ENCODE data around the gene KRT72. TPM values are rescaled to one million over a fixed set of nuclear protein-coding genes. Genes with fewer than 3 reads are reported as not detected.

The KRT72 gene
- total RNA-seq, 2 experiments from 2014 or later = 82.2 to 83.4 TPM

DNA sequence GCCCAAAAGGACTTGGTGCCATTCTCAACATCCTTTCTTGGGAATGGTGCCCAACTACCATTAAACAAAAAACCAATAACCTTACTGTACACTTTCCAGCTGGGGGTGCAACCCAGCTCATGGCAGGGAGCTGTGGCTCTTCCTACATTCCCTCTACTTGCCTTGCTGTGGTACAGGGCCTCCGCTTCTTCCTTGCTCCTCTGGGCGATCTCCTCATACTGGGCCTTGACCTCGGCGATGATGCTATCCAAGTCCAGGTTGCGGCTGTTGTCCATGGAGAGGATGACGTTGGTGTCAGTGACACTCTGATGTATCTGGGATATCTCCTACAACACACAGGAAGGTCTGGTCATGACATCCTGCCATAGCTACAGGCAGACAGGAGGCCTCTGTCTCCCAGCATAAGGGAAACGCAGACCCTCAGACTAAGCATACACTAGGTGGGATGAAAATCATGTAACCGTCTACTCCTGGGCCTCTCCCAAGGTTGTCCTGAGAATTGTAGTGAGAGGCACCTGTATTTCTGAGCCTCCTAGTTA lies 46.8 kb upstream of the KRT72 start:
- Mint-ChIP-seq H3K36me3 (ENCODE audit: low read depth) (peaks cover 5% of the 10 kb centered on the region), H3K4me1 (ENCODE audit: low read depth) (peaks cover 77% of the 10 kb centered on the region), H3K9me3 (peaks cover 2% of the 10 kb centered on the region), H3K27me3 (no peaks in the 10 kb centered on the region), H3K27ac (peak overlapping the region; percentile 99), H3K4me3 (peak overlapping the region; percentile 20)
- no peak for DNase-seq
- intact Hi-C loops (cut with DNase I, micrococcal nuclease) = no loop called here
- H3K9me3 ChIP-seq (ENCODE audit: control insufficient read depth in 1 of 2, insufficient read depth in 1 of 2, low read length in 2 of 2) = peaks cover 0 to 16% of the 10 kb centered on the region in 2 experiments
- TF ChIP-seq, protein P1, sequence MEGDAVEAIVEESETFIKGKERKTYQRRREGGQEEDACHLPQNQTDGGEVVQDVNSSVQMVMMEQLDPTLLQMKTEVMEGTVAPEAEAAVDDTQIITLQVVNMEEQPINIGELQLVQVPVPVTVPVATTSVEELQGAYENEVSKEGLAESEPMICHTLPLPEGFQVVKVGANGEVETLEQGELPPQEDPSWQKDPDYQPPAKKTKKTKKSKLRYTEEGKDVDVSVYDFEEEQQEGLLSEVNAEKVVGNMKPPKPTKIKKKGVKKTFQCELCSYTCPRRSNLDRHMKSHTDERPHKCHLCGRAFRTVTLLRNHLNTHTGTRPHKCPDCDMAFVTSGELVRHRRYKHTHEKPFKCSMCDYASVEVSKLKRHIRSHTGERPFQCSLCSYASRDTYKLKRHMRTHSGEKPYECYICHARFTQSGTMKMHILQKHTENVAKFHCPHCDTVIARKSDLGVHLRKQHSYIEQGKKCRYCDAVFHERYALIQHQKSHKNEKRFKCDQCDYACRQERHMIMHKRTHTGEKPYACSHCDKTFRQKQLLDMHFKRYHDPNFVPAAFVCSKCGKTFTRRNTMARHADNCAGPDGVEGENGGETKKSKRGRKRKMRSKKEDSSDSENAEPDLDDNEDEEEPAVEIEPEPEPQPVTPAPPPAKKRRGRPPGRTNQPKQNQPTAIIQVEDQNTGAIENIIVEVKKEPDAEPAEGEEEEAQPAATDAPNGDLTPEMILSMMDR (IDR thresholded peaks at IDR 0.05) = no peak
- ATAC-seq (ENCODE audit: poor library complexity) = no peak
- H3K4me3 ChIP-seq (ENCODE audit: low read length) = no peak overlapping the region
- H3K4me1 ChIP-seq (ENCODE audit: insufficient read depth, low read length) = peaks cover 67% of the 10 kb centered on the region
- H3K27ac ChIP-seq (ENCODE audit: low read depth in 1 of 2, low read length in 2 of 2) = no peak overlapping the region
- no peaks in the 10 kb centered on the region for H3K27me3 ChIP-seq (ENCODE audit: control insufficient read depth in 1 of 2, insufficient read depth in 2 of 2, low read length in 2 of 2)
- POLR2A ChIA-PET = interaction anchor here (0.8 to 2.1 kb wide), 7 partner anchors 10 to 62 kb away, joined by 3 to 6 read pairs (median 4); no protein-coding TSS in a partner anchor
- CTCF ChIA-PET = interaction anchor here (1.1 to 1.3 kb wide), 2 partner anchors 62 to 222 kb away, joined by 3 read pairs; no protein-coding TSS in a partner anchor
- H3K36me3 ChIP-seq (ENCODE audit: insufficient read depth, low read length) = no peaks in the 10 kb centered on the region

DNA sequence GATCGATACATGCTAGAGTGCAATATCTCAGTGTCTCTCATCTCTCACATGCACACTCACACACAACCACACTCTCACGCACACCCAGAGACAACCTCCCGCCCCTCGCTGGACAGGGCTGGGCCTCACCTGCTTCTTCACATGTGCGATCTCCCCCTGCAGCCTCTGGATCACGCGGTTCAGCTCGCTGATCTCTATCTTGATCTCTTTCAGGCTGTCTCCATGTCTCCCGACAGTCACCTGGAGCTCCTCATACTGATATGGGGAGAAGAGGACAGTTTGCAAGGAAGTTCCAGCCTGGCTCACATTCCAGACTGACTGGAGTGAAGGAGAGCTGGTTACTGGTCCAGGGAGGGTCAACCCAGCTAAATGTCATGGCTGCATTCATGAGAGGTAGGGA lies 46.3 kb upstream of the KRT72 start:
- H3K27me3 ChIP-seq (ENCODE audit: control insufficient read depth in 1 of 2, insufficient read depth in 2 of 2, low read length in 2 of 2) = no peaks in the 10 kb centered on the region
- no peak overlapping the region for H3K27ac ChIP-seq (ENCODE audit: low read depth in 1 of 2, low read length in 2 of 2)
- ChIA-PET CTCF (interaction anchor here (1.1 to 1.3 kb wide), 2 partner anchors 62 to 223 kb away, joined by 3 read pairs; no protein-coding TSS in a partner anchor), POLR2A (interaction anchor here (1.2 to 2.1 kb wide), 6 partner anchors 19 to 62 kb away, joined by 3 to 6 read pairs (median 4); no protein-coding TSS in a partner anchor)
- H3K36me3 ChIP-seq (ENCODE audit: insufficient read depth, low read length) = no peaks in the 10 kb centered on the region
- H3K4me1 ChIP-seq (ENCODE audit: insufficient read depth, low read length) = peaks cover 72% of the 10 kb centered on the region
- peak overlapping the region; percentile 99 for H3K27ac Mint-ChIP-seq
- peaks cover 2% of the 10 kb centered on the region for H3K9me3 Mint-ChIP-seq
- H3K4me1 Mint-ChIP-seq (ENCODE audit: low read depth) = peaks cover 79% of the 10 kb centered on the region
- peaks cover 5% of the 10 kb centered on the region for H3K36me3 Mint-ChIP-seq (ENCODE audit: low read depth)
- H3K27me3 Mint-ChIP-seq = no peaks in the 10 kb centered on the region
- no peak overlapping the region for H3K4me3 Mint-ChIP-seq
- TF ChIP-seq, protein P1 (IDR thresholded peaks at IDR 0.05) = no peak
- DNase-seq = no peak
- intact Hi-C loops (cut with DNase I, micrococcal nuclease) = no loop called here
- H3K9me3 ChIP-seq (ENCODE audit: control insufficient read depth in 1 of 2, insufficient read depth in 1 of 2, low read length in 2 of 2) = peaks cover 0 to 16% of the 10 kb centered on the region in 2 experiments
- H3K4me3 ChIP-seq (ENCODE audit: low read length) = no peak overlapping the region
- no peak for ATAC-seq (ENCODE audit: poor library complexity)

- ATAC-seq (ENCODE audit: poor library complexity) (no peak), DNase-seq (no peak)
- H3K27ac Mint-ChIP-seq = peak overlapping the region; percentile 99
- no peaks in the 10 kb centered on the region for H3K27me3 Mint-ChIP-seq
- H3K36me3 ChIP-seq (ENCODE audit: insufficient read depth, low read length) = no peaks in the 10 kb centered on the region
- POLR2A ChIA-PET = interaction anchor here (1.0 to 5.8 kb wide), 4 partner anchors 12 to 61 kb away, joined by 3 to 50 read pairs (median 13); no protein-coding TSS in a partner anchor
- H3K27ac ChIP-seq (ENCODE audit: low read depth in 1 of 2, low read length in 2 of 2) = peak overlapping the region; percentile 68 to 75
- TF ChIP-seq, protein P1 (IDR thresholded peaks at IDR 0.05) = no peak
- H3K4me3 Mint-ChIP-seq = peak overlapping the region; percentile 11
- H3K4me1 ChIP-seq (ENCODE audit: insufficient read depth, low read length) = peaks cover 79% of the 10 kb centered on the region
- peaks cover 5% of the 10 kb centered on the region for H3K36me3 Mint-ChIP-seq (ENCODE audit: low read depth)
- peaks cover 0 to 11% of the 10 kb centered on the region in 2 experiments for H3K9me3 ChIP-seq (ENCODE audit: control insufficient read depth in 1 of 2, insufficient read depth in 1 of 2, low read length in 2 of 2)
- CTCF ChIA-PET = no interaction called here
- H3K27me3 ChIP-seq (ENCODE audit: control insufficient read depth in 1 of 2, insufficient read depth in 2 of 2, low read length in 2 of 2) = no peaks in the 10 kb centered on the region
- no peak overlapping the region for H3K4me3 ChIP-seq (ENCODE audit: low read length)
- intact Hi-C loops (cut with DNase I, micrococcal nuclease) = no loop called here
- peaks cover 86% of the 10 kb centered on the region for H3K4me1 Mint-ChIP-seq (ENCODE audit: low read depth)
- peaks cover 2% of the 10 kb centered on the region for H3K9me3 Mint-ChIP-seq
Observed at GRCh38 chr12:52646613-52647012, 45.4 kb upstream of the KRT72 start.
